MCF 10A (cell line): ENCODE results near the gene SPIRE1. TPM values are rescaled to one million over a fixed set of nuclear protein-coding genes. Genes with fewer than 3 reads are reported as not detected.

Experiments used
- BruUV-seq: library from RNA; stranded (reverse); fragments of 400-500 nt; replicated peaks from 2 replicates; lab custom pipeline; 2021; lab: Mats Ljungman, UMichigan
- CTCF ChIA-PET: fragments of 300-600 bp; sonication (Branson Sonifier 250); formaldehyde crosslinking; extraction: SDS; loops from one replicate; lab custom pipeline; 2021; ENCODE audit warnings: antibody characterized with exemption, inconsistent platforms; lab: Yijun Ruan, JAX
- POLR2A ChIA-PET: fragments of 300-600, 350-650 bp; sonication (Branson Sonifier 250); formaldehyde crosslinking; extraction: SDS; loops from one replicate; lab custom pipeline; 2020; ENCODE audit warnings: antibody characterized with exemption, inconsistent platforms; lab: Yijun Ruan, JAX
- DNase-seq: peaks from one replicate; pipeline ENCODE4 v3.0.0-alpha.2; 2018; ENCODE audit not compliant: unreplicated experiment
- H3K27ac Mint-ChIP-seq: one replicate; pipeline ENCODE4 v1.8.0; 2022; ENCODE audit warnings: mild to moderate bottlenecking, low read depth, mixed read lengths; ENCODE audit not compliant: unreplicated experiment
- H3K27me3 Mint-ChIP-seq: one replicate; pipeline ENCODE4 v1.8.0; 2022; ENCODE audit warnings: mixed read lengths; ENCODE audit not compliant: insufficient read depth, unreplicated experiment
- H3K36me3 Mint-ChIP-seq: one replicate; pipeline ENCODE4 v1.8.0; 2022; ENCODE audit warnings: mild to moderate bottlenecking, moderate library complexity, mixed read lengths; ENCODE audit not compliant: insufficient read depth, unreplicated experiment
- H3K4me1 Mint-ChIP-seq: one replicate; pipeline ENCODE4 v1.8.0; 2022; ENCODE audit warnings: mixed read lengths; ENCODE audit not compliant: insufficient read depth, unreplicated experiment
- H3K4me3 Mint-ChIP-seq: one replicate; pipeline ENCODE4 v1.8.0; 2022; ENCODE audit warnings: mild to moderate bottlenecking, moderate library complexity, mixed read lengths; ENCODE audit not compliant: unreplicated experiment
- H3K9me3 Mint-ChIP-seq: one replicate; pipeline ENCODE4 v1.8.0; 2022; ENCODE audit warnings: mixed read lengths; ENCODE audit not compliant: unreplicated experiment
- CTCF ChIP-seq: fragments of 200-600 bp; IDR thresholded peaks from one replicate; pipeline ENCODE4 v1.8.0; 2022; ENCODE audit warnings: antibody characterized with exemption, mild to moderate bottlenecking; ENCODE audit not compliant: unreplicated experiment
- intact Hi-C: fragments of 100-400 bp; cut with micrococcal nuclease; formaldehyde crosslinking; loops from 2 replicates; pipeline ENCODE4 v1.14.1; 2022
- total RNA-seq: library from RNA; stranded (reverse); gene quantifications from 2 replicates; pipeline ENCODE4 v1.2.3, GENCODE V29; 2022

Gene SPIRE1
- total RNA-seq, 1 experiment from 2014 or later: 78.2 TPM

- peaks cover 12% of the 10 kb centered on the region for H3K4me1 Mint-ChIP-seq
- intact Hi-C loops: no loop called here
- peak; percentile 16 for DNase-seq
- no peak overlapping the region for H3K4me3 Mint-ChIP-seq
- ChIA-PET POLR2A (no interaction called here), CTCF (interaction anchor here (0.7 kb wide), 1 partner anchor 141 kb away, joined by 3 read pairs; the partner anchor contains the start of gene AFG3L2)
- H3K27me3 Mint-ChIP-seq: no peaks in the 10 kb centered on the region
- H3K9me3 Mint-ChIP-seq: no peaks in the 10 kb centered on the region
- BruUV-seq: no TSS peak
- no peaks in the 10 kb centered on the region for H3K36me3 Mint-ChIP-seq
- H3K27ac Mint-ChIP-seq: no peak overlapping the region
- TF ChIP-seq CTCF: no peak
These were observed 139.6 kb downstream of the SPIRE1 start for GRCh38 chr18:12518326-12518725.

GRCh38 chr18:12517142-12517825 lies 140.6 kb downstream of the SPIRE1 start:
- H3K4me1 Mint-ChIP-seq: peaks cover 12% of the 10 kb centered on the region
- TF ChIP-seq CTCF: no peak
- ChIA-PET POLR2A (interaction anchor here (0.7 to 1.2 kb wide), 4 partner anchors 20 to 35 kb away, joined by 3 read pairs; no protein-coding TSS in a partner anchor), CTCF (interaction anchor here (0.8 to 1.2 kb wide), 2 partner anchors 13 to 19 kb away, joined by 3 to 4 read pairs; no protein-coding TSS in a partner anchor)
- H3K9me3 Mint-ChIP-seq: no peaks in the 10 kb centered on the region
- no peak overlapping the region for H3K27ac Mint-ChIP-seq
- no peak for DNase-seq
- H3K36me3 Mint-ChIP-seq: peaks cover 3% of the 10 kb centered on the region
- no peak overlapping the region for H3K4me3 Mint-ChIP-seq
- no peaks in the 10 kb centered on the region for H3K27me3 Mint-ChIP-seq
- no TSS peak for BruUV-seq
- intact Hi-C loops: no loop called here

- CTCF ChIA-PET: interaction anchor here (0.7 to 1.6 kb wide), 4 partner anchors 21 to 335 kb away, joined by 3 to 4 read pairs (median 3); no protein-coding TSS in a partner anchor
- H3K36me3 Mint-ChIP-seq: peaks cover 9% of the 10 kb centered on the region
- DNase-seq: no peak
- H3K27ac Mint-ChIP-seq: peak overlapping the region; percentile 13
- TF ChIP-seq CTCF: no peak
- H3K9me3 Mint-ChIP-seq: no peaks in the 10 kb centered on the region
- intact Hi-C loops: no loop called here
- BruUV-seq: no TSS peak
- H3K4me3 Mint-ChIP-seq: no peak overlapping the region
- no peaks in the 10 kb centered on the region for H3K27me3 Mint-ChIP-seq
- peaks cover 12% of the 10 kb centered on the region for H3K4me1 Mint-ChIP-seq
- POLR2A ChIA-PET: interaction anchor here (0.9 to 1.5 kb wide), 2 partner anchors 9 to 36 kb away, joined by 3 read pairs; no protein-coding TSS in a partner anchor
These were observed 141.8 kb downstream of the SPIRE1 start for GRCh38 chr18:12516049-12516630.

GRCh38 chr18:12515550-12515949 lies 142.4 kb downstream of the SPIRE1 start:
- Mint-ChIP-seq H3K9me3 (no peaks in the 10 kb centered on the region), H3K27ac (no peak overlapping the region), H3K4me3 (no peak overlapping the region), H3K36me3 (peaks cover 14% of the 10 kb centered on the region), H3K27me3 (no peaks in the 10 kb centered on the region), H3K4me1 (peaks cover 11% of the 10 kb centered on the region)
- DNase-seq: no peak
- no TSS peak for BruUV-seq
- CTCF ChIA-PET: interaction anchor here (1.1 to 1.6 kb wide), 3 partner anchors 9 to 124 kb away, joined by 3 to 4 read pairs (median 3); no protein-coding TSS in a partner anchor
- intact Hi-C loops: no loop called here
- no peak for TF ChIP-seq CTCF
- POLR2A ChIA-PET: interaction anchor here (0.9 to 1.5 kb wide), 2 partner anchors 8 to 37 kb away, joined by 3 read pairs; no protein-coding TSS in a partner anchor
